Keratinocyte (primary cell): ENCODE measurements around the gene STARD10.

Experiments
- CTCF ChIP-seq, 3 experiments: IDR thresholded peaks in 1 of 3; conservative IDR thresholded peaks in 1 of 3; optimal IDR thresholded peaks in 1 of 3; 2 replicates in 2 of 3; 3 replicates in 1 of 3; pipeline versions ENCODE3 to v1.5.1; 2011; ENCODE audit warnings: low read length in 3 of 3, mild to moderate bottlenecking in 3 of 3, moderate library complexity in 2 of 3, control low read depth in 1 of 3, inconsistent platforms in 1 of 3; ENCODE audit not compliant: insufficient read depth in 2 of 3; ENCODE audit errors: extremely low read depth in 1 of 3
- EZH2 ChIP-seq: IDR thresholded peaks from one replicate; pipeline ENCODE4 v1.6.1; 2012; ENCODE audit warnings: inconsistent platforms, mild to moderate bottlenecking, low read length, moderate library complexity

GRCh38 chr11:72789493-72790131, 4.2 kb downstream of the STARD10 start:
- no peak for TF ChIP-seq EZH2
- TF ChIP-seq CTCF (optimal IDR thresholded peaks at IDR 0.05 in 1 of 3, IDR thresholded peaks at IDR 0.05 in 1 of 3, conservative IDR thresholded peaks at IDR 0.05 in 1 of 3; ENCODE audit: extremely low read depth in 1 of 3, insufficient read depth in 2 of 3, low read length in 3 of 3): no peak
